K562 treated with DMSO at 1 percent for 4 hours (cell line): ENCODE measurements around the gene NSUN2. TPM values are rescaled to one million over a fixed set of nuclear protein-coding genes. Genes with fewer than 3 reads are reported as not detected.

Experiments used
- total RNA-seq: library from RNA; unstranded; fragments of 300-600 nt; gene quantifications from 2 replicates; pipeline ENCODE4 v1.2.3, GENCODE V29; 2022; ENCODE audit not compliant: insufficient read depth

The NSUN2 gene
- 56.4 TPM in 2 replicates for total RNA-seq

DNA sequence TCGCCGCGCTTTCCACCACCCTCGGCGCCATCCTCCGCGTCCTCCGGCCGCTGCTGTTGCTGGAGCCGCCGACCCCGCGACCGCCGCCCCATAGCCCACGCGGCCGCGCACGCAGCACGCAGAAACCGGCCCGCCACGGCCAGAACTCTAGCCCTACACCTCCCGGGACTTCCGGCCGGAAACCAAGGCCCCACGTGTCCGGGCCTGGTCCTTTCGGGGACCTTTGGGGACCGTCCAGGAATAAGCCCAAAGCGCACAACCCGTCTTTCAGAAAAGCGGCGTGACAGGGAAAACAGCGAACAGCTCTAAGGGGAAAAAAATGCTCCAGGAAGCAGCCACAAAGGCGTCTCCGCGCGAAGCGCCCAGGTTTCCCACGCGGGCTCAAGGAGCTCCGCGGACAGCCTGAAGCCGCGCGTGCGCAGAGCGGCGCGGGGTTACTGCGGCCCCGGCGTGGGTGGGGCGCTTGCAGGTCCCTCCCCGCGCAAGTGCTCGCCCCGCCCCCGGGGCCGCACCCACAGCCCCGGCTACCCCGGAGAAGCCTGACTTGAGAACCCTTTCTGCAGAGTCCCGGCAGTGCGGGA, at the start of gene NSUN2, which contains the start of gene SRD5A1:
TSS of gene NSUN2 (minus strand) at position 157 of the 581 bp plus-strand sequence. CDS start at position 92, 65 bp downstream.
TSS of gene SRD5A1 (plus strand) at position 553 of the 581 bp plus-strand sequence. CDS start 137 bp downstream, outside the sequence.

Other genes with a start within 250 kb of the NSUN2 start
- not detected in 2 replicates for gene UBE2QL1, start 184.2 kb downstream of the NSUN2 start, total RNA-seq
- gene SRD5A1, start 396 bp upstream of the NSUN2 start, total RNA-seq = 4.3 and 22.9 TPM in 2 replicates
- 8.4 and 19.7 TPM in 2 replicates for gene TENT4A, start 80.4 kb upstream of the NSUN2 start, total RNA-seq